Prostate gland (tissue), 2 donors: ENCODE measurements around the gene ZNF506. TPM values are rescaled to one million over a fixed set of nuclear protein-coding genes. Genes with fewer than 3 reads are reported as not detected.

Experiments
- DNase-seq: peaks from one replicate; pipeline ENCODE4 v3.0.0-alpha.2; 2019; ENCODE audit warnings: low spot score
- H3K27ac ChIP-seq, 2 donors: fragments of 200-600 bp; sonication (generic); 2 replicates each; pipeline ENCODE4 v1.5.1; 2017 to 2019
- H3K27me3 ChIP-seq: fragments of 200-600 bp; sonication (generic); replicated peaks from 2 replicates; pipeline ENCODE4 v1.5.1; 2019; ENCODE audit not compliant: insufficient read depth
- H3K36me3 ChIP-seq, 2 donors: fragments of 200-600 bp; sonication (generic); 1 replicate in 1 of 2; 2 replicates in 1 of 2; pipeline versions ENCODE4 v1.5.1 to v1.8.1; 2017 to 2019
- H3K4me1 ChIP-seq: fragments of 200-600 bp; sonication (generic); replicated peaks from 2 replicates; pipeline ENCODE4 v1.5.1; 2019
- H3K4me3 ChIP-seq, 2 donors: fragments of 200-600 bp; sonication (generic); 2 replicates each; pipeline ENCODE4 v1.5.1; 2017 to 2019
- H3K9me3 ChIP-seq: fragments of 200-600 bp; sonication (generic); 2 replicates; pipeline ENCODE4 v1.5.1; 2017
- POLR2A ChIP-seq: fragments of 450-650 bp; IDR thresholded peaks from one replicate; pipeline ENCODE4 v1.6.1; 2016; ENCODE audit warnings: antibody characterized with exemption, mild to moderate bottlenecking
- POLR2AphosphoS5 ChIP-seq: sonication (generic); formaldehyde crosslinking; IDR thresholded peaks from one replicate; pipeline ENCODE4 v1.6.1; 2017; ENCODE audit warnings: antibody characterized with exemption
- WGBS: methylation state at CpG from one replicate; pipeline ENCODE4 v1.1.5; 2018; 5-methylcytosine and 5-hydroxymethylcytosine counted together
- intact Hi-C: fragments of 100-400 bp; cut with DNase I; formaldehyde crosslinking; loops from one replicate; pipeline ENCODE4 v1.14.2; 2022
- small RNA-seq, 2 donors: library from RNA; depleted of rRNA; stranded (forward); fragments of <200 nt; gene quantifications; one replicate each; pipeline ENCODE3, GENCODE V24; 2016
- total RNA-seq, 2 donors: library from RNA; depleted of rRNA; stranded (reverse); fragments of >200 nt; gene quantifications; one replicate each; pipeline ENCODE4 v1.1.0, GENCODE V29; 2016
- TF ChIP-seq, protein P1 (sequence below), 4 experiments: fragments of 200-600 bp in 2 of 4; fragments of 450-650 bp in 2 of 4; sonication (generic) in 2 of 4; IDR thresholded peaks; 1 replicate in 3 of 4; 2 replicates in 1 of 4; pipeline ENCODE4 v1.5.1; 2016 to 2019; ENCODE audit warnings: antibody characterized with exemption in 4 of 4, mild to moderate bottlenecking in 2 of 4, moderate library complexity in 2 of 4

ZNF506 gene
- total RNA-seq, 2 donors from 2014 or later: 35.7 to 37.2 TPM

DNA sequence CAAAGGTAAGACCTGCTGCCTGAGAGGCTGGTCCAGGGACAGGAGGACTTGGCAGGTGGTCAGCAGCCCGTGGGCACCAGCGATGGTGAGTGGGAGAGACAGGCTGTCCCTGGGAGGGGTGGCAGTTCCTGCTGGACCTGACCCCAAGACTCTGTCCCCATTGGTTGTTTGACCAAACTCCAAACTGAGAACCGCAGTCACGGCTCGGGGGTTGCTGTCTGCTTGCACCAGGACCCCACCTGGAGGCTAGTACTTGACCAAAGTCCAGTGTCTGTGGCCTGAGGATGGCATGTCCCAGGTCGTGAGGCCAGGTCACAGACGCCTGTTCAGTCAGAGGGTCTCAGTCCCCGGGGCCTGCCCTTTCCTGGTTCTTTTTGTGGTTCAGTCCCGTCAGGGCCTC is 78.8 kb downstream of the ZNF506 start:
- Histone ChIP-seq H3K4me1 (no peaks in the 10 kb centered on the region), H3K27me3 (no peaks in the 10 kb centered on the region), H3K4me3 (no peak overlapping the region), H3K27ac (no peak overlapping the region), H3K36me3 (no peaks in the 10 kb centered on the region), H3K9me3 (no peaks in the 10 kb centered on the region)
- WGBS: 81% methylated on average over 9 of the region's 9 CpGs
- intact Hi-C loops: no loop called here
- no peak for DNase-seq
- TF ChIP-seq POLR2AphosphoS5 (no peak), POLR2A (no peak)
- TF ChIP-seq, protein P1, sequence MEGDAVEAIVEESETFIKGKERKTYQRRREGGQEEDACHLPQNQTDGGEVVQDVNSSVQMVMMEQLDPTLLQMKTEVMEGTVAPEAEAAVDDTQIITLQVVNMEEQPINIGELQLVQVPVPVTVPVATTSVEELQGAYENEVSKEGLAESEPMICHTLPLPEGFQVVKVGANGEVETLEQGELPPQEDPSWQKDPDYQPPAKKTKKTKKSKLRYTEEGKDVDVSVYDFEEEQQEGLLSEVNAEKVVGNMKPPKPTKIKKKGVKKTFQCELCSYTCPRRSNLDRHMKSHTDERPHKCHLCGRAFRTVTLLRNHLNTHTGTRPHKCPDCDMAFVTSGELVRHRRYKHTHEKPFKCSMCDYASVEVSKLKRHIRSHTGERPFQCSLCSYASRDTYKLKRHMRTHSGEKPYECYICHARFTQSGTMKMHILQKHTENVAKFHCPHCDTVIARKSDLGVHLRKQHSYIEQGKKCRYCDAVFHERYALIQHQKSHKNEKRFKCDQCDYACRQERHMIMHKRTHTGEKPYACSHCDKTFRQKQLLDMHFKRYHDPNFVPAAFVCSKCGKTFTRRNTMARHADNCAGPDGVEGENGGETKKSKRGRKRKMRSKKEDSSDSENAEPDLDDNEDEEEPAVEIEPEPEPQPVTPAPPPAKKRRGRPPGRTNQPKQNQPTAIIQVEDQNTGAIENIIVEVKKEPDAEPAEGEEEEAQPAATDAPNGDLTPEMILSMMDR (IDR thresholded peaks at IDR 0.05): no peak

Small RNA genes within 50 kb of the gene (small RNA-seq; reads per million reads assigned to genes)
- gene AC011477.5: 0 reads per million in 2 donors

Other genes with a start within 250 kb of the ZNF506 start
- gene PBX4, start 203.1 kb downstream of the ZNF506 start, total RNA-seq: 10 to 100 TPM in 1 of 2 donors, 1 to 10 TPM in 1; 2.6 to 10.6 TPM
- 100 to 1,000 TPM in 1 of 2 donors, 10 to 100 TPM in 1; 39.7 to 167 TPM for gene LPAR2, start 193.5 kb downstream of the ZNF506 start, total RNA-seq
- gene GMIP, start 178.1 kb downstream of the ZNF506 start, total RNA-seq: 10 to 100 TPM; 10.2 to 11.6 TPM
- gene ATP13A1, start 158.1 kb downstream of the ZNF506 start, total RNA-seq: 100 to 1,000 TPM; 227 to 315 TPM
- gene ZNF101, start 152.9 kb downstream of the ZNF506 start, total RNA-seq: 1 to 10 TPM; 4.1 to 7.1 TPM
- gene ZNF14, start 88.6 kb downstream of the ZNF506 start, total RNA-seq: 1 to 10 TPM; 9.5 to 9.9 TPM
- 10 to 100 TPM; 10.6 to 20.0 TPM for gene ZNF253, start 44.1 kb upstream of the ZNF506 start, total RNA-seq
- 1 to 10 TPM; 6.1 to 7.6 TPM for gene ZNF93, start 79.2 kb upstream of the ZNF506 start, total RNA-seq
- gene ZNF682, start 217.8 kb upstream of the ZNF506 start, total RNA-seq: 1 to 10 TPM; 4.3 to 4.9 TPM